Measurements from ENCODE around the gene ANGPTL3. TPM values are rescaled to one million over a fixed set of nuclear protein-coding genes. Genes with fewer than 3 reads are reported as not detected.

The ANGPTL3 gene
- total RNA-seq, 1 donor from 2014 or later, result not detected

GRCh38 chr1:62590970-62591368 lies 6.4 kb upstream of the ANGPTL3 start:
- no peak for ATAC-seq (ENCODE audit: low read depth)

GRCh38 chr1:62593825-62594394 lies 3.4 kb upstream of the ANGPTL3 start:
- ATAC-seq (ENCODE audit: low read depth), result no peak

More at GRCh38 chr1:62590970-62591368, 6.4 kb upstream of the ANGPTL3 start:
- intact Hi-C loops (cut with micrococcal nuclease), result no loop called here
- no peak for TF ChIP-seq CTCF (IDR thresholded peaks at IDR 0.05)
- Mint-ChIP-seq H3K27ac (no peak overlapping the region), H3K27me3 (no peaks in the 10 kb centered on the region), H3K36me3 (ENCODE audit: low read depth) (peaks cover 5% of the 10 kb centered on the region), H3K4me1 (no peaks in the 10 kb centered on the region), H3K4me3 (no peak overlapping the region), H3K9me3 (peaks cover 4% of the 10 kb centered on the region)
- no peak for DNase-seq
- CTCF ChIA-PET, result no interaction called here
- POLR2A ChIA-PET, result no interaction called here

GRCh38 chr1:62595647-62596046 lies 1.7 kb upstream of the ANGPTL3 start:
- POLR2A ChIA-PET, result no interaction called here
- Mint-ChIP-seq H3K36me3 (ENCODE audit: low read depth) (peaks cover 3% of the 10 kb centered on the region), H3K27ac (no peak overlapping the region), H3K27me3 (no peaks in the 10 kb centered on the region), H3K4me1 (no peaks in the 10 kb centered on the region), H3K4me3 (no peak overlapping the region), H3K9me3 (peaks cover 4% of the 10 kb centered on the region)
- DNase-seq, result no peak
- intact Hi-C loops (cut with micrococcal nuclease), result no loop called here
- CTCF ChIA-PET, result no interaction called here
- TF ChIP-seq CTCF (IDR thresholded peaks at IDR 0.05), result no peak
- no peak for ATAC-seq (ENCODE audit: low read depth)

More at GRCh38 chr1:62593825-62594394, 3.4 kb upstream of the ANGPTL3 start:
- intact Hi-C loops (cut with micrococcal nuclease), result no loop called here
- H3K27me3 Mint-ChIP-seq, result no peaks in the 10 kb centered on the region
- no peak overlapping the region for H3K4me3 Mint-ChIP-seq
- H3K36me3 Mint-ChIP-seq (ENCODE audit: low read depth), result peaks cover 5% of the 10 kb centered on the region
- CTCF ChIA-PET, result no interaction called here
- TF ChIP-seq CTCF (IDR thresholded peaks at IDR 0.05), result no peak
- no peaks in the 10 kb centered on the region for H3K4me1 Mint-ChIP-seq
- H3K9me3 Mint-ChIP-seq, result peaks cover 4% of the 10 kb centered on the region
- H3K27ac Mint-ChIP-seq, result no peak overlapping the region
- no peak for DNase-seq
- POLR2A ChIA-PET, result no interaction called here

- Mint-ChIP-seq H3K36me3 (ENCODE audit: low read depth) (no peaks in the 10 kb centered on the region), H3K4me1 (no peaks in the 10 kb centered on the region), H3K4me3 (no peak overlapping the region), H3K9me3 (no peaks in the 10 kb centered on the region), H3K27ac (no peak overlapping the region), H3K27me3 (no peaks in the 10 kb centered on the region)
- ChIA-PET POLR2A (interaction anchor here (0.6 kb wide), 1 partner anchor 35 kb away, joined by 7 read pairs; no protein-coding TSS in a partner anchor), CTCF (no interaction called here)
- no peak for ATAC-seq (ENCODE audit: low read depth)
- intact Hi-C loops (cut with micrococcal nuclease), result no loop called here
- DNase-seq, result no peak
- TF ChIP-seq CTCF (IDR thresholded peaks at IDR 0.05), result no peak
Observed at GRCh38 chr1:62599044-62599443, 1.7 kb downstream of the ANGPTL3 start.

- Mint-ChIP-seq H3K36me3 (ENCODE audit: low read depth) (no peaks in the 10 kb centered on the region), H3K4me3 (no peak overlapping the region), H3K9me3 (no peaks in the 10 kb centered on the region), H3K4me1 (no peaks in the 10 kb centered on the region), H3K27me3 (no peaks in the 10 kb centered on the region), H3K27ac (no peak overlapping the region)
- ChIA-PET CTCF (no interaction called here), POLR2A (no interaction called here)
- ATAC-seq (ENCODE audit: low read depth), result no peak
- intact Hi-C loops (cut with micrococcal nuclease), result no loop called here
- TF ChIP-seq CTCF (IDR thresholded peaks at IDR 0.05), result no peak
- no peak for DNase-seq
Observed at GRCh38 chr1:62601457-62601856, 4.1 kb downstream of the ANGPTL3 start.
